ENCODE measurements around the gene FGGY. TPM values are rescaled to one million over a fixed set of nuclear protein-coding genes. Genes with fewer than 3 reads are reported as not detected.

The FGGY gene
- polyA plus RNA-seq, 4 donors = 21.3 to 28.3 (median 22.6) TPM

- DNase-seq (ENCODE audit: low read depth in 4 of 4, low spot score in 2 of 4) = no peak
Measured at GRCh38 chr1:59747420-59748024, 450.6 kb downstream of the FGGY start.

- DNase-seq (ENCODE audit: low read depth in 4 of 4, low spot score in 2 of 4) = no peak
Measured at GRCh38 chr1:59748123-59748522, 451.2 kb downstream of the FGGY start.

DNA sequence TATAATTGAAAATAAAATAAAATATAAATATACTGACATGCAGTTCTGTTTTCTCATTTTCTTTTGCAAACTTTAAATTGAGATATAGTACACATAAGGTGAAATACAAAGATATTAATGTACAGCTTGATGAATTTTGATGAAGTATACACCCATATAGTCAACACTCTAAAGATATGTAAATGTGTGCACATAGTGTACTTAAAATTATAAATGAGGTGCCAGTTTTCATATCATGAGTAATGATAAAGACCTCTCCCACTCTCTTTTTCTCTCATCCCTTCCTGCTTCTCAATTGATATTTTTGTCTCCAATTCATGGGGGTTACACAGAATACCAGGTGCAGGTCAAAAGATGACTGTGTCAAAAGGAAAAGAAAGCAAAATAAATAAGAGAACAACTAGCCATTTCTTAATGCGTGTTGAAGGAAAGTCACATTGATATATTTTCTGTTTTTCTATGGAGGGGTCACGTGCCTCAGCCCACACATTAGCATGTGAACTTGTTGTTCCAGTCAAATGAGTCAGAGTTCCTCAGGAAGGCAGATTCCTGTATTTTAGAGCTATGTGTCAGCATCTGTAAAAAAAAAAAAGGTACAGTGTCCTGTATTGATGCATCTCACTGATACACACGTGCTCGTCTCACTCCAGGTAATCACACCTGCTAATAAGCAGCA, 453.6 kb downstream of the FGGY start:
- no peak for DNase-seq (ENCODE audit: low read depth in 4 of 4, low spot score in 2 of 4)

- no peak for DNase-seq (ENCODE audit: low read depth in 4 of 4, low spot score in 2 of 4)
Measured at GRCh38 chr1:59751004-59751395, 454.1 kb downstream of the FGGY start.

DNA sequence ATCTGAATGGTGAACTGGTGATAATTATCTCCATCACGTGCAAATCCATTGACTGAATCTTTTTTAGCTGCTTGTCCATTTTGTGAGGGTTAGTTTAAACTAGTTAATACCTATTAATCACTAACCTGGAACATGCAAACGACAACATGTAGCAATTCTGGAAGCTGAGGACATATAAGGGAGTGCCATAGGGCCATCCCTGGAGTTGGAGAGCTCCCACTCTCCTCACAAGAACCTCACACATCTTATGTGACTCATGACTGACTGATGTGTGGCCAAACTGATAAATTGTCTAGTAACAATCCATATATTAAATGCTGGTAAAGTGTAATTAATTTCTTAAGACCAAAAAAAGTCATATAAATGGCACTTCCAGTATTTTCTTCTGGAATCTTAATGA, 454.9 kb downstream of the FGGY start:
- no peak for DNase-seq (ENCODE audit: low read depth in 4 of 4, low spot score in 2 of 4)

DNA sequence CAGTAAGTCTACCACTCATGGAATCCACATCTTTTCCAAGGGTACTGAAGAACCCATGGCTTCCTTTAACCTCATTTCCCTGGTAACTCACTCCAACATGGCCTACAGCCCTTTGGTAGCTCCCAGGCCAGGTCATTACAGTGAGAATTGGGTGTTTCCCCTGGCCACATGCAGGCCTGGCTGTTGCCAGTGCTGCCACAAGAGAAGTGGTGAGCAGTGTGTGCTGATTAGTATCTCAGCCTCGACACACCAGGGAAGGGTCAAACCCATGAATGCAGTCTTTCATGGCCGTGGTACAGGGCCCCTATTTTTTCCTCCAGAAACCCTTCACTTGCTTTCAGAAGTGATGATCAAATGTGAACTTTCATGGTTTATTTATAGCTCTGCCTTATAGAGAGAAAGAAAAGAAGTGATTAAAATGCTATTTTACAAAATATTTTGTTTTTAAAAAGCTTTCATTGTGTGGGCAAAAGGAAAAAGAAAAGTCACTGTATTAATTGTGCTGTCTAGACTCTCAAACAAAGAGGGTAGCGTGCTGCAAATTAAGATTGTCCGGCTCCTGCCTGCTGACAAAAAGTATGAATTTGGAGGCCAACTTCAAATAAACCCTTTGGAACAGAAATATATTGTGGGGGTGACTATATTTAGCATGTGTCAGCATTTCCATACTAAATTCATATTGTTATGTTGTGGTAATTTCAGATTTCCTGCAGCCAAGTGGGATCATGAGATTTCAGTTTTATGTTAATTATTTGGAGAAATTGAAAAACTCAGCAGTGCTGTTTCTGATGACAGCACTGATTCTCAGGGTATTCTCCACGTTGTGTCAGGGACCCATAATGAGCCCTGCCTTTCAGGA, 455.9 kb downstream of the FGGY start:
- DNase-seq (ENCODE audit: low read depth in 4 of 4, low spot score in 2 of 4) = no peak

DNA sequence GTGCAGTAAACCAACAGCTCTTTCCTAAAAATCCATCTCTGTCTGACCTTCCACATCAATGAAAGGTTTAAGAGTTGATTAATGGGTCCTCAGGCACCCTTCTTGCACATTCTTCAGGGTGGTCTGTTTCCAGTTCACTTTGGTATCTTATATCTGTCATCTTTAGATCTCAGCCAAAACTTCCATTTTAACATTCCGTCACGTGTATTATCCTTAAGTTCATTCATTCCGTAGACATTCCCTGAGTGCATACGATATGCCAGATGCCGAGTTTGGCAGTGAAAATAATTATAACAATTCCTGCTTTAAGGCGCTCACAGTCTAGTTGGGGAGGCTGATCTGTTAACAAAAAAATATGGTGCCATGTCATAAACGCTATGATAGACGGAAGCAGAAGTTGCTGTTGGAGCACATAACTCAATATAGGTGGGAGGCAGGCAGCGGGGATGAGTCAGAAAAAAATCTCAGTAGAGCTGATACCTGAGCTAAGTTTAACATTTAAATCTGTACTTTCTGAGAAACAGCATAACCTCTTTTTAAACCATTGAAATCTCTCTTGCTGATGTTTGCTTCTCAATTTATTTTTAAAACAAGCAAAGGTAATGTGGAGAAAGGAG, 458.3 kb downstream of the FGGY start:
- no peak for DNase-seq (ENCODE audit: low read depth in 4 of 4, low spot score in 2 of 4)

DNA sequence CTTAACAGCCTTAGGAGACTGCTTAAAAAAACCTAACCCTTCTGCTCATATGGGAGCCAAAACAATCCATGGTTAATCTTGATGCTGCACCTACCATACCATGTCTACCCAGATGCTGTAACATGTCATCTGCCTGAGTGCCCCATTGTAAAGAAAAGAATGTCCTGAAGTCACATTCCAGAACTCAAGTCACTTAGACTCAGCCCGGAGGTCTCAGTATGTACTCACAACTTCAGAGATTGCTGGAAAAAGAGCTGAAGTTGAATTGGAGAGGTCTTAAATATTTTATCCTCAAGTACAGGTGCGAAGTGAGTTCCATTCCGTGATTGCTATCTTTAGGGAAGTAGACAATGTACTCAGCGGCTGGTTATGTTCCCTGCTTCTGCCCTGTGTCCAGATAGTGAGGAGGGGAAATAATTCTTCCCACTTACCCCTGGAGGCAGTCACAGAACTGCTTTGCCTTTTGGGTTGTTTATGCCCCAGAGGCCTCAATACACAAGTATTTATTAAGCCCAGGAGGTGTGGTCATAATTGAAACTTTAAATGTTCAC, 460.4 kb downstream of the FGGY start:
- DNase-seq (ENCODE audit: low read depth in 4 of 4, low spot score in 2 of 4) = no peak

DNA sequence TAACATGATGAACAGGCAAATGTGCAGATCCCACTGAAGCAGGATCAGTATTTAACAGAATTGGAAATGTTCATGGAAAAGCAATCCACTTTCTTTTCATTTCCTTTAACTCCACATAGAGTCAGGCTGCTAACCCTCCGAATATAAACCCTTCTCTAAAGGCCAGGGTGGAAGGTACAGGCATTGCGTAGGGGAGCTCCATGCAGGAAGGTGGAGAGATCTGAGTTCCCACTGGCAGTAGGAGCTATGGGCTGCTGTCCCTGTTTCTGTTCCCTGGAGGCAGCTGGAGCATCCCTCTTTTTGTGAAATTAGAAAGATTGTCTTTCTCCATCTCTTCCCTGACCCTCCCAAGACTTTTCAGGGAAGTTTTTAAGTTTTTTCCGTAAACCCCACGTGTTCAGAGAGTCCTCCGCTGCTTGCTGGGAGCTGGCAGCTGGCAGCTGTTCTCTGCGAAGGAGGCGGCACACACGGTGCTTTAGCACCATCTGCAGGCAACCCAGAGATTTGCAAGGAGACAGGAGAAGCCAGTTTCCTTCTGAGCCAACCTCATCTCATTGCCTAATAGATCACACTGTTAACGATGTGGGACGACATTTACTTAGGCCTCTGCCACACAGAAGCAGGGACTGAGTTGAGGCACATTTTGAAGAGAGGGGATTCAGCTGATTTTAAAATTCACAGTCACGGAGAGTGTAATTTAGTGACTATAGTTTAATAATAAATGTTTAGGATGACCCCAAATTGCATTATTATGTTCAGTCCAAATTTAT, 462.4 kb downstream of the FGGY start:
- peak; percentile 69 to 84 (median 76) for DNase-seq (ENCODE audit: low read depth in 4 of 4, low spot score in 2 of 4)

- DNase-seq (ENCODE audit: low read depth in 4 of 4, low spot score in 2 of 4) = no peak
Measured at GRCh38 chr1:59761443-59761842, 464.5 kb downstream of the FGGY start.

GRCh38 chr1:59763418-59763817, 466.5 kb downstream of the FGGY start:
- no peak for DNase-seq (ENCODE audit: low read depth in 4 of 4, low spot score in 2 of 4)

- no peak for DNase-seq (ENCODE audit: low read depth in 4 of 4, low spot score in 2 of 4)
Measured at GRCh38 chr1:59765011-59765730, 468.3 kb downstream of the FGGY start.

- DNase-seq (ENCODE audit: low read depth in 4 of 4, low spot score in 2 of 4) = no peak
Measured at GRCh38 chr1:59766227-59766855, 469.4 kb downstream of the FGGY start.

- DNase-seq (ENCODE audit: low read depth in 4 of 4, low spot score in 2 of 4) = no peak
Measured at GRCh38 chr1:59767119-59767518, 470.2 kb downstream of the FGGY start.

GRCh38 chr1:59768792-59769735, 472.2 kb downstream of the FGGY start:
- no peak for DNase-seq (ENCODE audit: low read depth in 4 of 4, low spot score in 2 of 4)

- no peak for DNase-seq (ENCODE audit: low read depth in 4 of 4, low spot score in 2 of 4)
Measured at GRCh38 chr1:59769736-59770095, 472.8 kb downstream of the FGGY start.

DNA sequence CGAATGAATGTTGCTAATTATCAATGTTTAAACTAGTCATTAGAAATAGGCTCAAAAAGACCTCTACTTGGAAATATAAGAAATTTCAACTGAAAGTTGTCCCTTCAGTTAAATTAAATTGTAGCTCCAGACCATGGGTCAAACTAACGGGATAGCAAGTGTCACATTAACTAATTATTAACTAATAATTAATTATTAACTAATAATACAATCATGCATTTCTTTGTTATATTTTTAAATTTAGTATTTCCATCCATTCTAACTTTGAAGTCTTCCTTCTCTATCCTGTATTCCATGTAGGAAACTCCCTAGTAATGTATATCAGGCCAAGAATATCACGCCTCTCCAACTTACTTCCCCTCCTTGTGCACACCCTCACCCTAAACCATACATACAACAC, 474.5 kb downstream of the FGGY start:
- DNase-seq (ENCODE audit: low read depth in 4 of 4, low spot score in 2 of 4) = no peak

DNA sequence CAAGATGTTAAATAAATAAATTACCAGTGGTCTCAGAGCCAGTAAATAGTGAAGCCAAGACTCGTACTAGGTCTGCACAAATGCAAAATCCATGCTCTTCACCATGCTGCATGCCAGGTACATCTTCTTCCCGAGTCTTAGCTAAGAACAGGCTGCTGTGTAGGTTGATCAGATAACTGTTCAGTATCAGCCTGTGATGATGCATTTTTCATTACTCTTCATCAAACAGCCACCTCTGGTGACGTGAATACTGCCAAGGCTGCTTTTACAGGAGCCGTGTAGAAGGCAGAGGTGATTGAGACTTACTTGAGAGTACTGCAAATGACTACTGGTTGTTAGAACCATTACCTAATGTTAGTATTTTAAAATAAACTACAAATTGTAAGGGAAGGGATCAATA, 478.6 kb downstream of the FGGY start:
- no peak for DNase-seq (ENCODE audit: low read depth in 4 of 4, low spot score in 2 of 4)
